ENCODE results near the gene LIPE. TPM values are rescaled to one million over a fixed set of nuclear protein-coding genes. Genes with fewer than 3 reads are reported as not detected.

Gene LIPE
- total and polyA plus RNA-seq, 12 donors = 11.2 to 230 (median 43.3) TPM

Small RNA genes lying within 50 kb of the gene (small RNA-seq; reads per million reads assigned to genes)
- 0 reads per million in 2 donors for gene RNU4-60P

Other genes starting within 250 kb of the LIPE start
- 10 to 100 TPM; 27.1 to 54.8 (median 32.0) TPM for gene DEDD2, start 209.7 kb downstream of the LIPE start, total RNA-seq
- gene DEDD2, start 209.7 kb downstream of the LIPE start, polyA plus RNA-seq = 10 to 100 TPM; 26.0 to 39.9 (median 26.2) TPM
- gene ZNF526, start 207.1 kb downstream of the LIPE start, total RNA-seq = 10 to 100 TPM in 2 of 9 donors, 1 to 10 TPM in 7; 4.2 to 12.5 (median 8.9) TPM
- gene ZNF526, start 207.1 kb downstream of the LIPE start, polyA plus RNA-seq = 1 to 10 TPM; 2.0 to 5.1 (median 2.9) TPM
- 10 to 100 TPM; 19.5 to 61.9 (median 41.3) TPM for gene GSK3A, start 184.8 kb downstream of the LIPE start, total RNA-seq
- gene GSK3A, start 184.8 kb downstream of the LIPE start, polyA plus RNA-seq = 10 to 100 TPM; 51.0 to 94.9 (median 65.5) TPM
- 10 to 100 TPM; 11.4 to 71.2 (median 55.0) TPM for gene ERF, start 172.3 kb downstream of the LIPE start, total RNA-seq
- 100 to 1,000 TPM in 1 of 3 donors, 10 to 100 TPM in 2; 14.3 to 147 (median 44.1) TPM for gene ERF, start 172.3 kb downstream of the LIPE start, polyA plus RNA-seq
- gene CIC, start 158.1 kb downstream of the LIPE start, total RNA-seq = 100 to 1,000 TPM in 1 of 9 donors, 10 to 100 TPM in 8; 11.9 to 119 (median 72.1) TPM
- 100 to 1,000 TPM in 1 of 3 donors, 10 to 100 TPM in 2; 13.3 to 171 (median 61.7) TPM for gene CIC, start 158.1 kb downstream of the LIPE start, polyA plus RNA-seq
- 1 to 10 TPM in 7 of 9 donors, under 1 TPM in 2; 0.61 to 2.5 (median 1.6) TPM for gene PRR19, start 125.3 kb downstream of the LIPE start, total RNA-seq
- 1 to 10 TPM in 2 of 3 donors, under 1 TPM in 1; 0.51 to 2.3 (median 1.2) TPM for gene PRR19, start 125.3 kb downstream of the LIPE start, polyA plus RNA-seq
- gene PAFAH1B3, start 124.8 kb downstream of the LIPE start, total RNA-seq = 10 to 100 TPM; 22.7 to 59.8 (median 33.6) TPM
- 10 to 100 TPM; 15.9 to 56.4 (median 37.0) TPM for gene PAFAH1B3, start 124.8 kb downstream of the LIPE start, polyA plus RNA-seq
- 1 to 10 TPM in 5 of 9 donors, under 1 TPM in 1, not detected in 3; 0.94 to 5.9 (median 2.8) TPM for gene TMEM145, start 114.1 kb downstream of the LIPE start, total RNA-seq
- gene TMEM145, start 114.1 kb downstream of the LIPE start, polyA plus RNA-seq = 10 to 100 TPM in 1 of 3 donors, 1 to 10 TPM in 2; 4.5 to 31.7 (median 5.4) TPM
- 10 to 100 TPM in 8 of 9 donors, 1 to 10 TPM in 1; 9.0 to 51.9 (median 31.3) TPM for gene MEGF8, start 101.8 kb downstream of the LIPE start, total RNA-seq
- gene MEGF8, start 101.8 kb downstream of the LIPE start, polyA plus RNA-seq = 10 to 100 TPM in 2 of 3 donors, 1 to 10 TPM in 1; 7.2 to 29.0 (median 13.0) TPM
- 1 to 10 TPM in 6 of 9 donors, under 1 TPM in 1, not detected in 2; 0.78 to 4.7 (median 3.4) TPM for gene CNFN, start 37.1 kb downstream of the LIPE start, total RNA-seq
- 10 to 100 TPM in 1 of 3 donors, 1 to 10 TPM in 2; 1.2 to 20.9 (median 7.4) TPM for gene CNFN, start 37.1 kb downstream of the LIPE start, polyA plus RNA-seq
- gene CXCL17, start 15.6 kb upstream of the LIPE start, total RNA-seq = under 1 TPM in 3 of 9 donors, not detected in 6; 0.28 to 0.50 (median 0.34) TPM
- under 1 TPM in 1 of 3 donors, not detected in 2; 0.27 TPM for gene CXCL17, start 15.6 kb upstream of the LIPE start, polyA plus RNA-seq
- 10 to 100 TPM; 12.1 to 35.2 (median 26.0) TPM for gene CEACAM1, start 101.1 kb upstream of the LIPE start, total RNA-seq
- 10 to 100 TPM; 15.5 to 59.5 (median 17.7) TPM for gene CEACAM1, start 101.1 kb upstream of the LIPE start, polyA plus RNA-seq
- gene CEACAM8, start 167.5 kb upstream of the LIPE start, total RNA-seq = under 1 TPM in 1 of 9 donors, not detected in 8; 0.17 TPM
- gene CEACAM8, start 167.5 kb upstream of the LIPE start, polyA plus RNA-seq = not detected

All from adrenal gland (tissue), 12 donors.